ENCODE data around the gene NDUFAB1.

DNA sequence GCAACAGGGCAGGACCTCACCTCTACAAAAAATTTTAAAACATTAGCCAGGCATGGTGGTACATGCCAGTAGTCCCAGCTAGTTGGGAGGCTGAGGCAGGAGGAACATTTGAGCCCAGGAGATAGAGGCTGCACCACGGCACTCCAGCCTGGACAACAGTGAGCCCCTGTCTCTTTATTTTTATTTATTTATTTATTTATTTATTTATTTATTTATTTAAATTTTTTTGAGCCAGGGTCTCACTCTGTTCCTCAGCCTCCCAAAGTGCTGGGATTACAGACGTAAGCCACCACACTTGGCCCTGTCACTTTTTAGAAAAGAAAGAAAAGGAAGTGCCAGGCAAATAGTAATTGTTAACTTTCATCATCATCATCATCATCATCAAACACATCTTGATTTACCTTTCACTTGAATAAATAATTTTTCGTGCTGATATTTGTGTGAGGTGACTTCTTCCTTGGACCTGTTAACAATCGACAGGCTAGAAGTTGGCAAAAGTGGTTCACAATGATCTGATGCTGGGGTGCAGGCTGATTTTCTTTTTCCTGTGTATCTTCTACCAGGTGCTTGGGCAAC, 38.4 kb upstream of the NDUFAB1 start:
- TF ChIP-seq, protein P1, sequence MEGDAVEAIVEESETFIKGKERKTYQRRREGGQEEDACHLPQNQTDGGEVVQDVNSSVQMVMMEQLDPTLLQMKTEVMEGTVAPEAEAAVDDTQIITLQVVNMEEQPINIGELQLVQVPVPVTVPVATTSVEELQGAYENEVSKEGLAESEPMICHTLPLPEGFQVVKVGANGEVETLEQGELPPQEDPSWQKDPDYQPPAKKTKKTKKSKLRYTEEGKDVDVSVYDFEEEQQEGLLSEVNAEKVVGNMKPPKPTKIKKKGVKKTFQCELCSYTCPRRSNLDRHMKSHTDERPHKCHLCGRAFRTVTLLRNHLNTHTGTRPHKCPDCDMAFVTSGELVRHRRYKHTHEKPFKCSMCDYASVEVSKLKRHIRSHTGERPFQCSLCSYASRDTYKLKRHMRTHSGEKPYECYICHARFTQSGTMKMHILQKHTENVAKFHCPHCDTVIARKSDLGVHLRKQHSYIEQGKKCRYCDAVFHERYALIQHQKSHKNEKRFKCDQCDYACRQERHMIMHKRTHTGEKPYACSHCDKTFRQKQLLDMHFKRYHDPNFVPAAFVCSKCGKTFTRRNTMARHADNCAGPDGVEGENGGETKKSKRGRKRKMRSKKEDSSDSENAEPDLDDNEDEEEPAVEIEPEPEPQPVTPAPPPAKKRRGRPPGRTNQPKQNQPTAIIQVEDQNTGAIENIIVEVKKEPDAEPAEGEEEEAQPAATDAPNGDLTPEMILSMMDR (IDR thresholded peaks at IDR 0.05; ENCODE audit: poor library complexity) = no peak
- TF ChIP-seq EZH2 (IDR thresholded peaks at IDR 0.05; ENCODE audit: borderline replicate concordance) = no peak

Measured in hepatocyte (in vitro differentiated cells).